GM12878 (cell line): ENCODE data around the gene STIL. TPM values are rescaled to one million over a fixed set of nuclear protein-coding genes. Genes with fewer than 3 reads are reported as not detected.
"Not testable (repeated sequence)": the region's sequence is repeated elsewhere in the genome, so short reads cannot be mapped to it uniquely, and the experiment has no call there.

Experiments used
- ATAC-seq: fragments of 200-7000 bp; cut with Tn5 transposase; 3 replicates; pipeline ENCODE4 v1.9.1; 2020; ENCODE audit warnings: mild to moderate bottlenecking, moderate library complexity
- BruUV-seq: library from RNA; stranded (reverse); fragments of 400-500 nt; replicated peaks from 2 replicates; lab custom pipeline; 2021; lab: Mats Ljungman, UMichigan
- CTCF ChIA-PET: fragments of 300-600 bp; sonication (Branson Sonifier 250); formaldehyde crosslinking; extraction: SDS; loops from one replicate; lab custom pipeline; 2021; ENCODE audit warnings: inconsistent platforms; lab: Yijun Ruan, JAX
- POLR2A ChIA-PET: fragments of 350-600 bp; formaldehyde crosslinking; extraction: SDS; loops from one replicate; lab custom pipeline; 2021; ENCODE audit warnings: inconsistent platforms; lab: Charles Lee
- RAD21 ChIA-PET: fragments of 300-600 bp; sonication (Branson Sonifier 250); formaldehyde crosslinking; loops from one replicate; lab custom pipeline; 2023; ENCODE audit warnings: antibody characterized with exemption; ENCODE audit not compliant: unreplicated experiment; lab: Charles Lee
- SMC1A ChIA-PET: fragments of 300-600 bp; sonication (Branson Sonifier 250); formaldehyde crosslinking; loops from one replicate; lab custom pipeline; 2023; ENCODE audit not compliant: unreplicated experiment, uncharacterized antibody; lab: Charles Lee
- DNase-seq: peaks from one replicate; pipeline ENCODE4 v3.0.0-alpha.2; 2011; ENCODE audit warnings: low read depth, low spot score
- FAIRE-seq: peaks from 3 replicates; lab custom pipeline; 2011; peaks lifted over from hg19 to GRCh38; lab: Jason Lieb, UNC
- H2AFZ ChIP-seq: 2 replicates; pipeline ENCODE4 v1.6.0; 2011; ENCODE audit warnings: low read depth, low read length, control low read depth; ENCODE audit not compliant: control insufficient read depth
- H3K27ac ChIP-seq: 2 replicates; pipeline ENCODE4 v1.5.1; 2011; ENCODE audit warnings: control low read depth; ENCODE audit not compliant: control insufficient read depth, insufficient read depth
- H3K27me3 ChIP-seq, 2 experiments: replicated peaks in 1 of 2; 2 replicates each; pipeline versions ENCODE4 v1.6.0 to v1.6.1; 2011; ENCODE audit warnings: low read length in 1 of 2; ENCODE audit not compliant: control insufficient read depth in 2 of 2, insufficient read depth in 2 of 2
- H3K36me3 ChIP-seq, 2 experiments: 2 replicates each; pipeline ENCODE4 v1.5.1; 2011; ENCODE audit warnings: low read length in 1 of 2; ENCODE audit not compliant: control insufficient read depth in 2 of 2, insufficient read depth in 2 of 2
- H3K4me1 ChIP-seq: 2 replicates; pipeline ENCODE4 v1.6.1; 2011; ENCODE audit warnings: mild to moderate bottlenecking, low read length, moderate library complexity, mixed read lengths; ENCODE audit not compliant: control insufficient read depth, insufficient read depth
- H3K4me2 ChIP-seq: 2 replicates; pipeline ENCODE4 v1.6.0; 2011; ENCODE audit warnings: control low read depth; ENCODE audit not compliant: control insufficient read depth, insufficient read depth
- H3K4me3 ChIP-seq: fragments of 200-600 bp; sonication (generic); 2 replicates; pipeline ENCODE4 v1.5.1; 2016
- H3K79me2 ChIP-seq: 2 replicates; pipeline ENCODE4 v1.6.0; 2011; ENCODE audit warnings: low read length; ENCODE audit not compliant: control insufficient read depth, insufficient read depth
- H3K9ac ChIP-seq: 2 replicates; pipeline ENCODE4 v1.8.0; 2011; ENCODE audit warnings: low read length, control low read depth, mixed read lengths; ENCODE audit not compliant: control insufficient read depth, insufficient read depth
- H3K9me3 ChIP-seq: replicated peaks from 3 replicates; pipeline ENCODE4 v1.5.1; 2011; ENCODE audit warnings: mild to moderate bottlenecking, low read length; ENCODE audit not compliant: control insufficient read depth, insufficient read depth
- H4K20me1 ChIP-seq: 2 replicates; pipeline ENCODE4 v1.6.0; 2011; ENCODE audit not compliant: control insufficient read depth, insufficient read depth
- HSF1 ChIP-seq: fragments of 150-350 bp; IDR thresholded peaks from 2 replicates; pipeline ENCODE4 v1.6.1; 2014; ENCODE audit warnings: mild to moderate bottlenecking, low read depth, low read length
- NRF1 ChIP-seq: conservative IDR thresholded peaks from 2 replicates; pipeline ENCODE4 v1.6.1; 2011; ENCODE audit warnings: mild to moderate bottlenecking, low read depth, low read length, improper control_type of control experiment
- POLR2A ChIP-seq: IDR thresholded peaks from 2 replicates; pipeline ENCODE4 v1.6.1; 2011; ENCODE audit warnings: low read depth, mild to moderate bottlenecking, low read length
- POLR2AphosphoS2 ChIP-seq: IDR thresholded peaks from 2 replicates; pipeline ENCODE4 v1.6.1; 2011; ENCODE audit warnings: low read depth, mild to moderate bottlenecking, low read length, improper control_type of control experiment, moderate library complexity
- POLR2AphosphoS5 ChIP-seq: IDR thresholded peaks from 2 replicates; pipeline ENCODE4 v1.6.1; 2011; ENCODE audit warnings: mild to moderate bottlenecking, low read length, inconsistent platforms
- PRDM15 ChIP-seq: fragments of 450-650 bp; formaldehyde crosslinking; IDR thresholded peaks from 2 replicates; pipeline ENCODE4 v1.4.0; 2020; ENCODE audit warnings: mild to moderate bottlenecking, moderate library complexity
- SIN3A ChIP-seq: IDR thresholded peaks from 2 replicates; pipeline ENCODE4 v1.6.1; 2012; ENCODE audit warnings: low read depth, low read length, improper control_type of control experiment
- SIX5 ChIP-seq: IDR thresholded peaks from 2 replicates; pipeline ENCODE4 v1.6.1; 2011; ENCODE audit warnings: mild to moderate bottlenecking, low read depth, low read length, moderate library complexity; ENCODE audit not compliant: severe bottlenecking
- YY1 ChIP-seq: IDR thresholded peaks from 2 replicates; pipeline ENCODE4 v1.6.1; 2011; ENCODE audit warnings: low read depth, mild to moderate bottlenecking, low read length
- ZNF622 ChIP-seq: fragments of 450-650 bp; IDR thresholded peaks from 2 replicates; pipeline ENCODE4 v1.6.1; 2017; ENCODE audit warnings: mild to moderate bottlenecking, inconsistent platforms
- WGBS: methylation state at CpG from one replicate; pipeline ENCODE4 v1.1.6; 2016; ENCODE audit warnings: low lambda C conversion rate; ENCODE audit not compliant: insufficient replicate concordance, insufficient coverage; ENCODE audit errors: missing lambda C conversion rate; 5-methylcytosine and 5-hydroxymethylcytosine counted together
- in situ Hi-C: fragments of 300-500 bp; cut with MboI; formaldehyde crosslinking; loops from 9 replicates; pipeline ENCODE4 v1.14.3; 2018; ENCODE audit warnings: mixed read lengths
- intact Hi-C: fragments of 100-400 bp; cut with micrococcal nuclease; formaldehyde crosslinking; loops from one replicate; pipeline ENCODE4 v1.14.2; 2022; ENCODE audit not compliant: unreplicated experiment
- polyA plus RNA-seq, 11 experiments: library from polyadenylated mRNA; depleted of rRNA in 4 of 11; unstranded in 6 of 11; stranded (reverse) in 5 of 11; fragments of >200 nt; fragmentation: Nextera tagmentation in 4 of 11; fragmentation: Illumina TruSeq in 1 of 11; extraction: Ambion mirVana in 4 of 11; extraction: Trizol in 1 of 11; gene quantifications; 1 replicate in 1 of 11; 2 replicates in 10 of 11; pipeline versions ENCODE4 v1.2.1 to v1.2.3, GENCODE V29; 2011 to 2016; ENCODE audit warnings: inconsistent platforms in 2 of 11, missing spikeins in 2 of 11, low read depth in 1 of 11
- total RNA-seq, 4 experiments: library from RNA; depleted of rRNA in 3 of 4; stranded (reverse); fragments of >200 nt in 3 of 4; fragmentation: Illumina TruSeq in 1 of 4; extraction: Trizol in 1 of 4; gene quantifications; 2 replicates each; pipeline versions ENCODE4 v1.2.1 to v1.2.3, GENCODE V29; 2013 to 2021
- TF ChIP-seq, protein P1 (sequence below): IDR thresholded peaks from 2 replicates; pipeline ENCODE4 v1.6.1; 2012; ENCODE audit warnings: low read depth, low read length, improper control_type of control experiment

STIL gene
- total and polyA plus RNA-seq, 10 of the 15 experiments (the other 5 are each of a cell fraction or from before 2014, with no cell fraction given): 6.0 to 35.1 (median 26.5) TPM

- H3K4me3 ChIP-seq, H3K27me3 ChIP-seq, BruUV-seq, H3K4me1 ChIP-seq, H3K9me3 ChIP-seq, H3K4me2 ChIP-seq, H3K36me3 ChIP-seq, H2AFZ ChIP-seq, H3K27ac ChIP-seq, FAIRE-seq, DNase-seq, CTCF ChIA-PET, ATAC-seq, RAD21 ChIA-PET, POLR2A ChIA-PET, H3K9ac ChIP-seq, intact Hi-C loops, H4K20me1 ChIP-seq, in situ Hi-C loops: not testable (repeated sequence)
- SMC1A ChIA-PET: interaction anchor here (2.9 kb wide), 1 partner anchor 9 kb away, joined by 20 read pairs; no protein-coding TSS in a partner anchor
- peaks cover 11% of the 10 kb centered on the region for H3K79me2 ChIP-seq
- 100% methylated on average over 5 of the region's 5 CpGs for WGBS
Measured at GRCh38 chr1:47346979-47347378, 33.0 kb upstream of the STIL start.

DNA sequence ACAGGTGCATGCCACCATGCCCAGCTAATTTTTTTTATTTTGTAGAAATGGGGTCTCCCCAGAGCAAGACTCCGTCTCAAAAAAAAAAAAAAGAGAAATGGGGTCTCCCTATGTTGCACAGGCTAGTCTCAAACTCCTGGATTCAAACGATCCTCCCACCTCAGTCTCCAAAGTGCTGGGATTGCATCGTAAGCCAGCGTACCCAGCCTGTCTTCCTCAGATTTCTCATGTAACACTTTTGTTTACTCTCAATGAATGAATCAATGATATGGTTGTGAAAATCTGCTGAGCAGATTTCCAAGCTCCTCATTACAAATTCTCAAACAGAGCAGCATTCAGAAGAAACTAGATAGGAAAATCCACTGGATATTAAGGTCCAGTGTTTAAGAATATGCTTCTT is 26.3 kb upstream of the STIL start:
- Histone ChIP-seq H4K20me1 (no peaks in the 10 kb centered on the region), H3K27ac (no peak overlapping the region), H3K9ac (no peak overlapping the region), H3K36me3 (0 out of 4 replicates have a peak, but pooled peaks cover 0 to 3% of the 10 kb centered on the region in 2 experiments)
- FAIRE-seq (no peak), ATAC-seq (no peak), DNase-seq (no peak)
- 98% methylated on average over 3 of the region's 4 CpGs for WGBS
- CTCF ChIA-PET: interaction anchor here (1.0 kb wide), 1 partner anchor 10 kb away, joined by 3 read pairs; no protein-coding TSS in a partner anchor
- TF ChIP-seq POLR2A (no peak), YY1 (no peak), POLR2AphosphoS2 (no peak), PRDM15 (CRISPR knock-in tag) (no peak), NRF1 (no peak), POLR2AphosphoS5 (no peak), HSF1 (no peak), SIN3A (no peak), SIX5 (no peak), ZNF622 (no peak)
- TF ChIP-seq, protein P1, sequence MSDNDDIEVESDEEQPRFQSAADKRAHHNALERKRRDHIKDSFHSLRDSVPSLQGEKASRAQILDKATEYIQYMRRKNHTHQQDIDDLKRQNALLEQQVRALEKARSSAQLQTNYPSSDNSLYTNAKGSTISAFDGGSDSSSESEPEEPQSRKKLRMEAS: no peak
- TF ChIP-seq, all 136 proteins: peak for 0
- Histone ChIP-seq H3K79me2 (peaks cover 41% of the 10 kb centered on the region), H3K4me3 (no peak overlapping the region), H3K4me1 (no peaks in the 10 kb centered on the region), H2AFZ (no peak overlapping the region), H3K4me2 (no peak overlapping the region), H3K27me3 (no peaks in the 10 kb centered on the region), H3K9me3 (no peaks in the 10 kb centered on the region)
- intact Hi-C loops (no loop called here), in situ Hi-C loops (no loop called here)
- SMC1A ChIA-PET: no interaction called here
- RAD21 ChIA-PET: no interaction called here
- BruUV-seq: no TSS peak
- POLR2A ChIA-PET: no interaction called here
